GM23338 (cell line): ENCODE results near the gene SYT13.

ENCODE experiments used
- CREB1 ChIP-seq: fragments of 250-450 bp; sonication (Bioruptor Pico); IDR thresholded peaks from 2 replicates; pipeline ENCODE4 v1.5.0; 2020; ENCODE audit warnings: low read depth, mild to moderate bottlenecking, moderate library complexity
- EZH2 ChIP-seq: fragments of 200-600 bp; sonication (generic); IDR thresholded peaks from one replicate; pipeline ENCODE4 v1.8.0; 2017; ENCODE audit warnings: antibody characterized with exemption, mild to moderate bottlenecking, low read depth; ENCODE audit not compliant: unreplicated experiment
- EZH2phosphoT487 ChIP-seq: fragments of 200-600 bp; sonication (generic); IDR thresholded peaks from one replicate; pipeline ENCODE4 v1.8.1; 2018; ENCODE audit warnings: antibody characterized with exemption; ENCODE audit not compliant: unreplicated experiment
- JUNB ChIP-seq: IDR thresholded peaks from one replicate; pipeline ENCODE4 v1.6.1; 2016; ENCODE audit warnings: antibody characterized with exemption; ENCODE audit not compliant: unreplicated experiment
- POLR2AphosphoS5 ChIP-seq: IDR thresholded peaks from 2 replicates; pipeline ENCODE4 v1.6.1; 2016; ENCODE audit warnings: antibody characterized with exemption, low read depth
- REST ChIP-seq: IDR thresholded peaks from one replicate; pipeline ENCODE4 v1.6.1; 2018; ENCODE audit warnings: antibody characterized with exemption; ENCODE audit not compliant: unreplicated experiment
- STAT1 ChIP-seq: IDR thresholded peaks from one replicate; pipeline ENCODE4 v1.6.1; 2016; ENCODE audit warnings: antibody characterized with exemption; ENCODE audit not compliant: unreplicated experiment
- ZNF114 ChIP-seq: fragments of 250-450 bp; sonication (Bioruptor Pico); IDR thresholded peaks from 2 replicates; pipeline ENCODE4 v1.5.0; 2020; ENCODE audit warnings: mild to moderate bottlenecking, moderate library complexity
- TF ChIP-seq, protein P1 (sequence below), 2 experiments: fragments of 200-600 bp in 1 of 2; sonication (generic) in 1 of 2; conservative IDR thresholded peaks; 2 replicates each; pipeline versions ENCODE4 v1.5.1 to v1.6.1; 2016 to 2017; ENCODE audit warnings: antibody characterized with exemption in 2 of 2, low read depth in 2 of 2, mild to moderate bottlenecking in 2 of 2, moderate library complexity in 1 of 2
- TF ChIP-seq, protein P2 (sequence below): fragments of 250-450 bp; sonication (Bioruptor Pico); IDR thresholded peaks from 2 replicates; pipeline ENCODE4 v1.5.0; 2020; ENCODE audit warnings: mild to moderate bottlenecking, moderate library complexity
- TF ChIP-seq, protein P3 (sequence below): IDR thresholded peaks from 2 replicates; pipeline ENCODE4 v1.6.1; 2016; ENCODE audit warnings: antibody characterized with exemption

- no peak for TF ChIP-seq EZH2
- TF ChIP-seq, protein P1, sequence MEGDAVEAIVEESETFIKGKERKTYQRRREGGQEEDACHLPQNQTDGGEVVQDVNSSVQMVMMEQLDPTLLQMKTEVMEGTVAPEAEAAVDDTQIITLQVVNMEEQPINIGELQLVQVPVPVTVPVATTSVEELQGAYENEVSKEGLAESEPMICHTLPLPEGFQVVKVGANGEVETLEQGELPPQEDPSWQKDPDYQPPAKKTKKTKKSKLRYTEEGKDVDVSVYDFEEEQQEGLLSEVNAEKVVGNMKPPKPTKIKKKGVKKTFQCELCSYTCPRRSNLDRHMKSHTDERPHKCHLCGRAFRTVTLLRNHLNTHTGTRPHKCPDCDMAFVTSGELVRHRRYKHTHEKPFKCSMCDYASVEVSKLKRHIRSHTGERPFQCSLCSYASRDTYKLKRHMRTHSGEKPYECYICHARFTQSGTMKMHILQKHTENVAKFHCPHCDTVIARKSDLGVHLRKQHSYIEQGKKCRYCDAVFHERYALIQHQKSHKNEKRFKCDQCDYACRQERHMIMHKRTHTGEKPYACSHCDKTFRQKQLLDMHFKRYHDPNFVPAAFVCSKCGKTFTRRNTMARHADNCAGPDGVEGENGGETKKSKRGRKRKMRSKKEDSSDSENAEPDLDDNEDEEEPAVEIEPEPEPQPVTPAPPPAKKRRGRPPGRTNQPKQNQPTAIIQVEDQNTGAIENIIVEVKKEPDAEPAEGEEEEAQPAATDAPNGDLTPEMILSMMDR (conservative IDR thresholded peaks at IDR 0.05; ENCODE audit: low read depth in 2 of 2) = no peak
- no peak for TF ChIP-seq CREB1 (CRISPR knock-in tag)
- TF ChIP-seq EZH2phosphoT487 = no peak
- TF ChIP-seq REST = no peak
- no peak for TF ChIP-seq STAT1
- TF ChIP-seq, protein P2, sequence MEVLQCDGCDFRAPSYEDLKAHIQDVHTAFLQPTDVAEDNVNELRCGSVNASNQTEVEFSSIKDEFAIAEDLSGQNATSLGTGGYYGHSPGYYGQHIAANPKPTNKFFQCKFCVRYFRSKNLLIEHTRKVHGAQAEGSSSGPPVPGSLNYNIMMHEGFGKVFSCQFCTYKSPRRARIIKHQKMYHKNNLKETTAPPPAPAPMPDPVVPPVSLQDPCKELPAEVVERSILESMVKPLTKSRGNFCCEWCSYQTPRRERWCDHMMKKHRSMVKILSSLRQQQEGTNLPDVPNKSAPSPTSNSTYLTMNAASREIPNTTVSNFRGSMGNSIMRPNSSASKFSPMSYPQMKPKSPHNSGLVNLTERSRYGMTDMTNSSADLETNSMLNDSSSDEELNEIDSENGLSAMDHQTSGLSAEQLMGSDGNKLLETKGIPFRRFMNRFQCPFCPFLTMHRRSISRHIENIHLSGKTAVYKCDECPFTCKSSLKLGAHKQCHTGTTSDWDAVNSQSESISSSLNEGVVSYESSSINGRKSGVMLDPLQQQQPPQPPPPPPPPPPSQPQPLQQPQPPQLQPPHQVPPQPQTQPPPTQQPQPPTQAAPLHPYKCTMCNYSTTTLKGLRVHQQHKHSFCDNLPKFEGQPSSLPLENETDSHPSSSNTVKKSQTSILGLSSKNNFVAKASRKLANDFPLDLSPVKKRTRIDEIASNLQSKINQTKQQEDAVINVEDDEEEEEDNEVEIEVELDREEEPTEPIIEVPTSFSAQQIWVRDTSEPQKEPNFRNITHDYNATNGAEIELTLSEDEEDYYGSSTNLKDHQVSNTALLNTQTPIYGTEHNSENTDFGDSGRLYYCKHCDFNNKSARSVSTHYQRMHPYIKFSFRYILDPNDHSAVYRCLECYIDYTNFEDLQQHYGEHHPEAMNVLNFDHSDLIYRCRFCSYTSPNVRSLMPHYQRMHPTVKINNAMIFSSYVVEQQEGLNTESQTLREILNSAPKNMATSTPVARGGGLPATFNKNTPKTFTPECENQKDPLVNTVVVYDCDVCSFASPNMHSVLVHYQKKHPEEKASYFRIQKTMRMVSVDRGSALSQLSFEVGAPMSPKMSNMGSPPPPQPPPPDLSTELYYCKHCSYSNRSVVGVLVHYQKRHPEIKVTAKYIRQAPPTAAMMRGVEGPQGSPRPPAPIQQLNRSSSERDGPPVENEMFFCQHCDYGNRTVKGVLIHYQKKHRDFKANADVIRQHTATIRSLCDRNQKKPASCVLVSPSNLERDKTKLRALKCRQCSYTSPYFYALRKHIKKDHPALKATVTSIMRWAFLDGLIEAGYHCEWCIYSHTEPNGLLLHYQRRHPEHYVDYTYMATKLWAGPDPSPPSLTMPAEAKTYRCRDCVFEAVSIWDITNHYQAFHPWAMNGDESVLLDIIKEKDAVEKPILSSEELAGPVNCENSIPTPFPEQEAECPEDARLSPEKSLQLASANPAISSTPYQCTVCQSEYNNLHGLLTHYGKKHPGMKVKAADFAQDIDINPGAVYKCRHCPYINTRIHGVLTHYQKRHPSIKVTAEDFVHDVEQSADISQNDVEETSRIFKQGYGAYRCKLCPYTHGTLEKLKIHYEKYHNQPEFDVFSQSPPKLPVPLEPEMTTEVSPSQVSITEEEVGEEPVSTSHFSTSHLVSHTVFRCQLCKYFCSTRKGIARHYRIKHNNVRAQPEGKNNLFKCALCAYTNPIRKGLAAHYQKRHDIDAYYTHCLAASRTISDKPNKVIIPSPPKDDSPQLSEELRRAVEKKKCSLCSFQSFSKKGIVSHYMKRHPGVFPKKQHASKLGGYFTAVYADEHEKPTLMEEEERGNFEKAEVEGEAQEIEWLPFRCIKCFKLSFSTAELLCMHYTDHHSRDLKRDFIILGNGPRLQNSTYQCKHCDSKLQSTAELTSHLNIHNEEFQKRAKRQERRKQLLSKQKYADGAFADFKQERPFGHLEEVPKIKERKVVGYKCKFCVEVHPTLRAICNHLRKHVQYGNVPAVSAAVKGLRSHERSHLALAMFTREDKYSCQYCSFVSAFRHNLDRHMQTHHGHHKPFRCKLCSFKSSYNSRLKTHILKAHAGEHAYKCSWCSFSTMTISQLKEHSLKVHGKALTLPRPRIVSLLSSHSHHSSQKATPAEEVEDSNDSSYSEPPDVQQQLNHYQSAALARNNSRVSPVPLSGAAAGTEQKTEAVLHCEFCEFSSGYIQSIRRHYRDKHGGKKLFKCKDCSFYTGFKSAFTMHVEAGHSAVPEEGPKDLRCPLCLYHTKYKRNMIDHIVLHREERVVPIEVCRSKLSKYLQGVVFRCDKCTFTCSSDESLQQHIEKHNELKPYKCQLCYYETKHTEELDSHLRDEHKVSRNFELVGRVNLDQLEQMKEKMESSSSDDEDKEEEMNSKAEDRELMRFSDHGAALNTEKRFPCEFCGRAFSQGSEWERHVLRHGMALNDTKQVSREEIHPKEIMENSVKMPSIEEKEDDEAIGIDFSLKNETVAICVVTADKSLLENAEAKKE (CRISPR knock-in tag) = no peak
- TF ChIP-seq POLR2AphosphoS5 = no peak
- TF ChIP-seq JUNB = no peak
- TF ChIP-seq, protein P3, sequence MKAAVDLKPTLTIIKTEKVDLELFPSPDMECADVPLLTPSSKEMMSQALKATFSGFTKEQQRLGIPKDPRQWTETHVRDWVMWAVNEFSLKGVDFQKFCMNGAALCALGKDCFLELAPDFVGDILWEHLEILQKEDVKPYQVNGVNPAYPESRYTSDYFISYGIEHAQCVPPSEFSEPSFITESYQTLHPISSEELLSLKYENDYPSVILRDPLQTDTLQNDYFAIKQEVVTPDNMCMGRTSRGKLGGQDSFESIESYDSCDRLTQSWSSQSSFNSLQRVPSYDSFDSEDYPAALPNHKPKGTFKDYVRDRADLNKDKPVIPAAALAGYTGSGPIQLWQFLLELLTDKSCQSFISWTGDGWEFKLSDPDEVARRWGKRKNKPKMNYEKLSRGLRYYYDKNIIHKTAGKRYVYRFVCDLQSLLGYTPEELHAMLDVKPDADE = no peak
- no peak for TF ChIP-seq ZNF114 (CRISPR knock-in tag)
These were observed 19.5 kb downstream of the SYT13 start for GRCh38 chr11:45266676-45267020.
